Subcutaneous abdominal adipose tissue (tissue), 5 donors: ENCODE measurements around the gene BTG4.

Experiments used
- H3K27ac ChIP-seq: one replicate; pipeline ENCODE4 v1.7.0; 2013; ENCODE audit warnings: low read depth, mild to moderate bottlenecking, inconsistent platforms, low read length, moderate library complexity
- H3K27me3 ChIP-seq, 5 donors: one replicate each; pipeline ENCODE4 v1.7.0; 2013; ENCODE audit warnings: low read length in 5 of 5, inconsistent platforms in 1 of 5; ENCODE audit not compliant: control insufficient read depth in 5 of 5, insufficient read depth in 4 of 5
- H3K36me3 ChIP-seq, 5 donors: one replicate each; pipeline ENCODE4 v1.7.0; 2013; ENCODE audit warnings: low read length in 5 of 5; ENCODE audit not compliant: control insufficient read depth in 5 of 5, insufficient read depth in 5 of 5
- H3K4me1 ChIP-seq, 5 donors: one replicate each; pipeline ENCODE4 v1.7.0; 2013; ENCODE audit warnings: low read length in 5 of 5, mild to moderate bottlenecking in 3 of 5, moderate library complexity in 1 of 5; ENCODE audit not compliant: control insufficient read depth in 5 of 5, insufficient read depth in 5 of 5
- H3K4me3 ChIP-seq, 5 donors: one replicate each; pipeline ENCODE4 v1.7.0; 2013; ENCODE audit warnings: low read length in 5 of 5, low read depth in 1 of 5
- H3K9ac ChIP-seq, 5 donors: one replicate each; pipeline ENCODE4 v1.7.0; 2013; ENCODE audit warnings: low read length in 5 of 5, mild to moderate bottlenecking in 4 of 5, moderate library complexity in 3 of 5
- H3K9me3 ChIP-seq, 5 donors: one replicate each; pipeline ENCODE4 v1.7.0; 2013; ENCODE audit warnings: low read length in 5 of 5; ENCODE audit not compliant: control insufficient read depth in 5 of 5
- donor health status: healthy.
- donor health status: healthy.
- donor health status: healthy.
- donor health status: healthy.
- donor health status: healthy.

The BTG4 gene

GRCh38 chr11:111459506-111460270 is 52.5 kb downstream of the BTG4 start:
- no peaks in the 10 kb centered on the region for H3K9me3 ChIP-seq
- H3K36me3 ChIP-seq = no peaks in the 10 kb centered on the region
- H3K27me3 ChIP-seq = peaks cover 2 to 15% (median 7%) of the 10 kb centered on the region in 5 donors
- no peak overlapping the region for H3K9ac ChIP-seq
- peaks cover 0 to 3% (median 0%) of the 10 kb centered on the region in 5 donors for H3K4me1 ChIP-seq
- H3K27ac ChIP-seq = no peak overlapping the region
- H3K4me3 ChIP-seq = no peak overlapping the region

- Histone ChIP-seq H3K4me3 (no peak overlapping the region), H3K27ac (no peak overlapping the region), H3K4me1 (peaks cover 0 to 3% (median 0%) of the 10 kb centered on the region in 5 donors), H3K27me3 (peaks cover 2 to 15% (median 7%) of the 10 kb centered on the region in 5 donors), H3K9ac (no peak overlapping the region), H3K36me3 (no peaks in the 10 kb centered on the region), H3K9me3 (no peaks in the 10 kb centered on the region)
These were observed 54.3 kb downstream of the BTG4 start for GRCh38 chr11:111457731-111458368.

GRCh38 chr11:111456859-111457730 is 55.1 kb downstream of the BTG4 start:
- H3K9me3 ChIP-seq = no peaks in the 10 kb centered on the region
- no peak overlapping the region for H3K4me3 ChIP-seq
- peaks cover 2 to 15% (median 7%) of the 10 kb centered on the region in 5 donors for H3K27me3 ChIP-seq
- no peaks in the 10 kb centered on the region for H3K36me3 ChIP-seq
- peaks cover 0 to 3% (median 0%) of the 10 kb centered on the region in 5 donors for H3K4me1 ChIP-seq
- no peak overlapping the region for H3K9ac ChIP-seq
- H3K27ac ChIP-seq = no peak overlapping the region

- H3K4me3 ChIP-seq = no peak overlapping the region
- H3K27ac ChIP-seq = no peak overlapping the region
- no peak overlapping the region for H3K9ac ChIP-seq
- H3K4me1 ChIP-seq = peaks cover 0 to 3% (median 0%) of the 10 kb centered on the region in 5 donors
- peaks cover 2 to 15% (median 7%) of the 10 kb centered on the region in 5 donors for H3K27me3 ChIP-seq
- H3K9me3 ChIP-seq = no peaks in the 10 kb centered on the region
- no peaks in the 10 kb centered on the region for H3K36me3 ChIP-seq
These were observed 55.9 kb downstream of the BTG4 start for GRCh38 chr11:111456086-111456858.

GRCh38 chr11:111455291-111456085 is 56.7 kb downstream of the BTG4 start:
- Histone ChIP-seq H3K27ac (no peak overlapping the region), H3K27me3 (peaks cover 2 to 13% (median 7%) of the 10 kb centered on the region in 5 donors), H3K9me3 (no peaks in the 10 kb centered on the region), H3K9ac (no peak overlapping the region), H3K36me3 (no peaks in the 10 kb centered on the region), H3K4me1 (peaks cover 0 to 3% (median 0%) of the 10 kb centered on the region in 5 donors), H3K4me3 (no peak overlapping the region)

- no peaks in the 10 kb centered on the region for H3K36me3 ChIP-seq
- no peak overlapping the region for H3K4me3 ChIP-seq
- H3K27ac ChIP-seq = no peak overlapping the region
- peaks cover 0 to 3% (median 0%) of the 10 kb centered on the region in 5 donors for H3K4me1 ChIP-seq
- H3K9ac ChIP-seq = no peak overlapping the region
- H3K9me3 ChIP-seq = no peaks in the 10 kb centered on the region
- peaks cover 2 to 9% (median 3%) of the 10 kb centered on the region in 5 donors for H3K27me3 ChIP-seq
These were observed 57.5 kb downstream of the BTG4 start for GRCh38 chr11:111454561-111455192.

- Histone ChIP-seq H3K4me1 (peaks cover 0 to 3% (median 0%) of the 10 kb centered on the region in 5 donors), H3K9me3 (no peaks in the 10 kb centered on the region), H3K27me3 (peaks cover 0 to 4% (median 0%) of the 10 kb centered on the region in 5 donors), H3K9ac (no peak overlapping the region), H3K27ac (no peak overlapping the region), H3K4me3 (no peak overlapping the region), H3K36me3 (no peaks in the 10 kb centered on the region)
These were observed 59.2 kb downstream of the BTG4 start for GRCh38 chr11:111452817-111453552.

GRCh38 chr11:111452146-111452545 is 60.0 kb downstream of the BTG4 start:
- Histone ChIP-seq H3K9ac (no peak overlapping the region), H3K4me3 (no peak overlapping the region), H3K36me3 (no peaks in the 10 kb centered on the region), H3K27me3 (peaks cover 0 to 2% (median 0%) of the 10 kb centered on the region in 5 donors), H3K4me1 (peaks cover 0 to 3% (median 0%) of the 10 kb centered on the region in 5 donors), H3K27ac (no peak overlapping the region), H3K9me3 (no peaks in the 10 kb centered on the region)
